SK-N-SH (cell line): ENCODE results near the gene NUMB.

Source experiments
- CTCF ChIP-seq: fragments of 200-600 bp; sonication (generic); IDR thresholded peaks from 2 replicates; pipeline ENCODE4 v1.6.1; 2017; ENCODE audit warnings: antibody characterized with exemption, mild to moderate bottlenecking, moderate library complexity
- MAX ChIP-seq: IDR thresholded peaks from 2 replicates; pipeline ENCODE4 v1.4.0; 2012; ENCODE audit warnings: low read depth
- POLR2AphosphoS5 ChIP-seq: IDR thresholded peaks from 2 replicates; pipeline ENCODE4 v1.6.1; 2012; ENCODE audit warnings: low read depth, low read length
- RAD21 ChIP-seq: IDR thresholded peaks from 2 replicates; pipeline ENCODE4 v1.6.1; 2012; ENCODE audit warnings: mild to moderate bottlenecking, low read length
- SMC3 ChIP-seq: IDR thresholded peaks from 2 replicates; pipeline ENCODE4 v1.6.1; 2012; ENCODE audit warnings: low read depth, low read length, improper control_type of control experiment
- USF2 ChIP-seq: fragments of 150-350 bp; IDR thresholded peaks from 2 replicates; pipeline ENCODE4 v1.6.1; 2017; ENCODE audit warnings: antibody characterized with exemption, low read length, low read depth, borderline replicate concordance

GRCh38 chr14:73500360-73500759, 42.0 kb upstream of the NUMB start:
- TF ChIP-seq CTCF = no peak
- TF ChIP-seq MAX = no peak
- TF ChIP-seq POLR2AphosphoS5 = no peak
- no peak for TF ChIP-seq USF2
- no peak for TF ChIP-seq SMC3
- no peak for TF ChIP-seq RAD21
